Lung (tissue), 12 donors: ENCODE results near the gene GLYATL1B. TPM values are rescaled to one million over a fixed set of nuclear protein-coding genes. Genes with fewer than 3 reads are reported as not detected.
"Not testable (repeated sequence)": the region's sequence is repeated elsewhere in the genome, so short reads cannot be mapped to it uniquely, and the experiment has no call there.

ENCODE experiments used
- ATAC-seq: fragments of 200-7000 bp; cut with Tn5 transposase; one replicate; pipeline ENCODE4 v1.9.1; 2020; ENCODE audit warnings: moderate number of reproducible peaks; ENCODE audit not compliant: insufficient read depth, low FRiP score
- DNase-seq, 3 donors: peaks; one replicate each; pipeline ENCODE4 v3.0.0-alpha.2; 2013 to 2017
- H3K27ac ChIP-seq, 2 donors: one replicate each; pipeline ENCODE4 v1.5.1; 2013; ENCODE audit warnings: mild to moderate bottlenecking in 2 of 2, moderate library complexity in 2 of 2, control low read depth in 1 of 2, inconsistent platforms in 1 of 2, low read depth in 1 of 2, low read length in 1 of 2
- H3K27me3 ChIP-seq, 3 donors: one replicate each; pipeline ENCODE4 v1.5.1; 2013; ENCODE audit warnings: low read length in 2 of 3; ENCODE audit not compliant: control insufficient read depth in 3 of 3, insufficient read depth in 3 of 3
- H3K36me3 ChIP-seq, 4 donors: one replicate each; pipeline ENCODE4 v1.5.1; 2013; ENCODE audit warnings: low read length in 4 of 4, mild to moderate bottlenecking in 1 of 4, moderate library complexity in 1 of 4; ENCODE audit not compliant: control insufficient read depth in 4 of 4, insufficient read depth in 4 of 4
- H3K4me1 ChIP-seq, 5 donors: one replicate each; pipeline ENCODE4 v1.5.1; 2013; ENCODE audit warnings: low read length in 5 of 5, mild to moderate bottlenecking in 2 of 5, moderate library complexity in 1 of 5; ENCODE audit not compliant: control insufficient read depth in 5 of 5, insufficient read depth in 5 of 5
- H3K4me3 ChIP-seq: one replicate; pipeline ENCODE4 v1.5.1; 2013; ENCODE audit warnings: mild to moderate bottlenecking, control low read depth, moderate library complexity
- H3K9ac ChIP-seq, 2 donors: one replicate each; pipeline ENCODE4 v1.5.1; 2013; ENCODE audit warnings: low read length in 2 of 2, control low read depth in 1 of 2; ENCODE audit not compliant: insufficient read depth in 1 of 2
- H3K9me3 ChIP-seq, 4 donors: one replicate each; pipeline ENCODE4 v1.5.1; 2013; ENCODE audit warnings: low read length in 3 of 4, mild to moderate bottlenecking in 1 of 4, moderate library complexity in 1 of 4; ENCODE audit not compliant: control insufficient read depth in 4 of 4, insufficient read depth in 3 of 4
- whole genome bisulfite sequencing, 2 donors: extraction: QIAGEN DNeasy Blood & Tissue Kit; methylation state at CpG; one replicate each; pipeline ENCODE4 v1.1.7; 2013; 5-methylcytosine and 5-hydroxymethylcytosine counted together
- polyA plus RNA-seq, 2 donors: library from polyadenylated mRNA; stranded (reverse); fragments of 200-250 nt; gene quantifications; one replicate each; pipeline ENCODE4 v1.2.1, GENCODE V29; 2013
- total RNA-seq, 2 donors: library from RNA; depleted of rRNA in 1 of 2; stranded (reverse); fragments of >200 nt in 1 of 2; gene quantifications; one replicate each; pipeline ENCODE4 v1.2.1, GENCODE V29; 2014 to 2021
- TF ChIP-seq, protein P1 (sequence below): IDR thresholded peaks from 2 replicates; pipeline ENCODE4 v1.5.1; 2012; ENCODE audit warnings: mild to moderate bottlenecking; ENCODE audit errors: control extremely low read depth, extremely low read depth
- donor health status: control.
- donor health status: control.
- donor health status: Bipolar disorder and iron deficiency.
- donor health status: healthy.
- donor health status: DM: yes; HTN: yes; CAD: no.

GLYATL1B gene
- total and polyA plus RNA-seq, 4 donors, result not detected

GRCh38 chr11:59081430-59082020 lies 4.6 kb upstream of the GLYATL1B start:
- H3K9ac ChIP-seq, H3K27me3 ChIP-seq, H3K36me3 ChIP-seq, H3K4me1 ChIP-seq, H3K4me3 ChIP-seq, H3K27ac ChIP-seq, ATAC-seq, H3K9me3 ChIP-seq, DNase-seq: not testable (repeated sequence)
- WGBS, 2 donors, result 67 to 74% methylated on average over 4 of the region's 4 CpGs

- Histone ChIP-seq H3K9ac (no peak overlapping the region), H3K27ac (no peak overlapping the region), H3K36me3 (no peaks in the 10 kb centered on the region), H3K27me3 (no peaks in the 10 kb centered on the region), H3K4me1 (no peaks in the 10 kb centered on the region), H3K4me3 (no peak overlapping the region), H3K9me3 (no peaks in the 10 kb centered on the region)
- TF ChIP-seq, protein P1, sequence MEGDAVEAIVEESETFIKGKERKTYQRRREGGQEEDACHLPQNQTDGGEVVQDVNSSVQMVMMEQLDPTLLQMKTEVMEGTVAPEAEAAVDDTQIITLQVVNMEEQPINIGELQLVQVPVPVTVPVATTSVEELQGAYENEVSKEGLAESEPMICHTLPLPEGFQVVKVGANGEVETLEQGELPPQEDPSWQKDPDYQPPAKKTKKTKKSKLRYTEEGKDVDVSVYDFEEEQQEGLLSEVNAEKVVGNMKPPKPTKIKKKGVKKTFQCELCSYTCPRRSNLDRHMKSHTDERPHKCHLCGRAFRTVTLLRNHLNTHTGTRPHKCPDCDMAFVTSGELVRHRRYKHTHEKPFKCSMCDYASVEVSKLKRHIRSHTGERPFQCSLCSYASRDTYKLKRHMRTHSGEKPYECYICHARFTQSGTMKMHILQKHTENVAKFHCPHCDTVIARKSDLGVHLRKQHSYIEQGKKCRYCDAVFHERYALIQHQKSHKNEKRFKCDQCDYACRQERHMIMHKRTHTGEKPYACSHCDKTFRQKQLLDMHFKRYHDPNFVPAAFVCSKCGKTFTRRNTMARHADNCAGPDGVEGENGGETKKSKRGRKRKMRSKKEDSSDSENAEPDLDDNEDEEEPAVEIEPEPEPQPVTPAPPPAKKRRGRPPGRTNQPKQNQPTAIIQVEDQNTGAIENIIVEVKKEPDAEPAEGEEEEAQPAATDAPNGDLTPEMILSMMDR, result no peak
- 84 to 93% methylated on average over 4 of the region's 4 CpGs for WGBS, 2 donors
- ATAC-seq (no peak), DNase-seq (no peak)
Observed at GRCh38 chr11:59088162-59088561, 2.1 kb downstream of the GLYATL1B start.

DNA sequence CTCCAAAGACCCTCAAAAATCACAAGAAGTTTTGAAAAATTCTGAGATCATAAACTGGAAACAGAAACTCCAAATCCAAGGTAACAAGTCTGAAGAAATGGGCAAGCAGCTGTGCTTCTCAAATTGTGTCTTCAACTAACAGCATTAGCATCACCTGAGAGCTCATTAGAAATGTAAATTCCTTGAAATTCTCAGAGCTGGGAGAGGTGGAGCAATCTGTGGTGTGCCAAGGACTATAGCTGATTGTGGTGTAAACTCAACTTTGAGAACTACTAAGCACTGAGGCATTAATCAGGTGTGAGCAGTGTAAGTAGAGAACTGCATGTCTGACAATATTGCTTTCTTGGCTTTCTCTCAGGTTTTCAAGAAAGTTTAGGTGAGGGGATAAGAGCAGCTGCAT lies 7.5 kb downstream of the GLYATL1B start:
- not testable (repeated sequence) for H3K27me3 ChIP-seq, H3K4me1 ChIP-seq, ATAC-seq, H3K9ac ChIP-seq, H3K27ac ChIP-seq, H3K4me3 ChIP-seq, H3K9me3 ChIP-seq, DNase-seq, H3K36me3 ChIP-seq

- WGBS, 2 donors, result 65 to 79% methylated on average over 1 of the region's 1 CpG
- not testable (repeated sequence) for DNase-seq
Observed at GRCh38 chr11:59095225-59095624, 9.1 kb downstream of the GLYATL1B start.

DNA sequence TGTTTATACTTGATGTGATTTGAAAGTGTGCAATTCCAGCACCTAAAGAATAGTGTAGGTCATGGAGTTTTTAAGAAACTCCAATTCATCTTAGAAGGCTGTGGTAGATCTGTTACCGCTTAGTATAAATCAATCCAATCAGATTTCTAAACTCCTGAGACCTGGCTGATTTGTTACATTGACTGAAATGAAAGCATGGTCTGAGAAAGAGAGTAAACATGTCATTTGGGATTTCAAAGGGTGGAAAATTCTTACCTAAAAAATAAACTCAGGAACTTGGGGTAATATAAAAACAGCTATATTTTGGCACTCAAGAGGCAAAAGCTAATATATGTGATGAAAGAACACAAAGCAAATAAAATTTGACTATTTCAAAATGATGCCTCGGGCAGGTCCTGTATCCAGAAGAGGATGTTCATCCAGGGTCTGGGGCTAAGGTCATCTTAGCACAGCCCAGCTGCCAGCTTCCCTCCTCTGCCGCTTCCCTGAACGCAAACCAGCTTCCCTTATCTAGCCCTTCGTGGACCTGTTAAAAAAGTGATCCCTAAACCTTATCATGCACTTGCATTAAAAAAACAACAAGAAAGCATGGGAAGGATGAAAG lies 10.0 kb downstream of the GLYATL1B start:
- DNase-seq, ATAC-seq, H3K9me3 ChIP-seq, H3K27ac ChIP-seq, H3K9ac ChIP-seq, H3K36me3 ChIP-seq, H3K27me3 ChIP-seq, H3K4me3 ChIP-seq, H3K4me1 ChIP-seq: not testable (repeated sequence)
- 66 to 74% methylated on average over 5 of the region's 5 CpGs for WGBS, 2 donors

More at GRCh38 chr11:59095225-59095624, 9.1 kb downstream of the GLYATL1B start:
- H3K9me3 ChIP-seq, H3K9ac ChIP-seq, ATAC-seq, H3K27me3 ChIP-seq, H3K36me3 ChIP-seq, H3K4me1 ChIP-seq, H3K27ac ChIP-seq, H3K4me3 ChIP-seq: not testable (repeated sequence)
